ENCODE data around the gene ZFR. TPM values are rescaled to one million over a fixed set of nuclear protein-coding genes. Genes with fewer than 3 reads are reported as not detected.

Gene ZFR
- total RNA-seq, 3 donors from 2014 or later, result 91.4 to 140 (median 108) TPM

DNA sequence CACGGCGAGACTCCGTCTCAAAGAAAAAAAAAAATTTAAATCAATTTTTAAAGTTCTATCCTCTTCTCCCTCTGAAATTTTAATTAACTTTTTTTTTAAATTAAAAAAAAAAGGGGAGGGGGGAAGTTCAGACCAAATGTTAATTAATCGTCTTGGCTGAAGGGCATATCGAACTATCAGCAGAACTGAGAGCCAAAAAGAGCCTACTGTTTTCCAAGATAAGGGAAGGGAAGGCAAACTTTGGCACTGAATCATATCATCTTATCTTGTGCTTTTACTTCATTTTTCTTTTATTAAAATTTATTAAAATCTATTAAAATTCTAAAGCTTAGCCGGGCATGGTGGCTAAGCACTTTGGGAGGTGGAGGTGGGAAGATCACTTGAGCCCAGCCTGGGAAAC, 85.9 kb downstream of the ZFR start:
- H3K36me3 ChIP-seq, result no peaks in the 10 kb centered on the region
- TF ChIP-seq POLR2AphosphoS5 (IDR thresholded peaks at IDR 0.05) (no peak), POLR2A (IDR thresholded peaks at IDR 0.05) (no peak)
- TF ChIP-seq, protein P1, sequence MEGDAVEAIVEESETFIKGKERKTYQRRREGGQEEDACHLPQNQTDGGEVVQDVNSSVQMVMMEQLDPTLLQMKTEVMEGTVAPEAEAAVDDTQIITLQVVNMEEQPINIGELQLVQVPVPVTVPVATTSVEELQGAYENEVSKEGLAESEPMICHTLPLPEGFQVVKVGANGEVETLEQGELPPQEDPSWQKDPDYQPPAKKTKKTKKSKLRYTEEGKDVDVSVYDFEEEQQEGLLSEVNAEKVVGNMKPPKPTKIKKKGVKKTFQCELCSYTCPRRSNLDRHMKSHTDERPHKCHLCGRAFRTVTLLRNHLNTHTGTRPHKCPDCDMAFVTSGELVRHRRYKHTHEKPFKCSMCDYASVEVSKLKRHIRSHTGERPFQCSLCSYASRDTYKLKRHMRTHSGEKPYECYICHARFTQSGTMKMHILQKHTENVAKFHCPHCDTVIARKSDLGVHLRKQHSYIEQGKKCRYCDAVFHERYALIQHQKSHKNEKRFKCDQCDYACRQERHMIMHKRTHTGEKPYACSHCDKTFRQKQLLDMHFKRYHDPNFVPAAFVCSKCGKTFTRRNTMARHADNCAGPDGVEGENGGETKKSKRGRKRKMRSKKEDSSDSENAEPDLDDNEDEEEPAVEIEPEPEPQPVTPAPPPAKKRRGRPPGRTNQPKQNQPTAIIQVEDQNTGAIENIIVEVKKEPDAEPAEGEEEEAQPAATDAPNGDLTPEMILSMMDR (IDR thresholded peaks at IDR 0.05), result no peak
- H3K4me1 ChIP-seq, result no peaks in the 10 kb centered on the region
- intact Hi-C loops (cut with DNase I; ENCODE audit: low total_unique reads), result no loop called here
- DNase-seq (ENCODE audit: low spot score in 2 of 2), result no peak
- no peak overlapping the region for H3K4me3 ChIP-seq
- H3K27me3 ChIP-seq, result no peaks in the 10 kb centered on the region
- H3K9me3 ChIP-seq, result no peaks in the 10 kb centered on the region
- H3K27ac ChIP-seq, result no peak overlapping the region

GRCh38 chr5:32357658-32358057, 86.9 kb downstream of the ZFR start:
- intact Hi-C loops (cut with DNase I; ENCODE audit: low total_unique reads), result no loop called here
- TF ChIP-seq POLR2A (IDR thresholded peaks at IDR 0.05), result no peak
- TF ChIP-seq, protein P1 (IDR thresholded peaks at IDR 0.05), result no peak
- no peak for TF ChIP-seq POLR2AphosphoS5 (IDR thresholded peaks at IDR 0.05)
- Histone ChIP-seq H3K27me3 (no peaks in the 10 kb centered on the region), H3K4me1 (no peaks in the 10 kb centered on the region), H3K27ac (no peak overlapping the region), H3K36me3 (no peaks in the 10 kb centered on the region), H3K9me3 (no peaks in the 10 kb centered on the region), H3K4me3 (no peak overlapping the region)
- DNase-seq (ENCODE audit: low spot score in 2 of 2), result no peak

- no peak for TF ChIP-seq POLR2A (IDR thresholded peaks at IDR 0.05)
- TF ChIP-seq, protein P1 (IDR thresholded peaks at IDR 0.05), result no peak
- no peak for TF ChIP-seq POLR2AphosphoS5 (IDR thresholded peaks at IDR 0.05)
- Histone ChIP-seq H3K27ac (no peak overlapping the region), H3K9me3 (no peaks in the 10 kb centered on the region), H3K36me3 (no peaks in the 10 kb centered on the region), H3K4me1 (no peaks in the 10 kb centered on the region), H3K27me3 (no peaks in the 10 kb centered on the region), H3K4me3 (no peak overlapping the region)
- DNase-seq (ENCODE audit: low spot score in 2 of 2), result no peak
- intact Hi-C loops (cut with DNase I; ENCODE audit: low total_unique reads), result no loop called here
These were observed 88.9 kb downstream of the ZFR start for GRCh38 chr5:32355686-32356085.

- no peak for DNase-seq (ENCODE audit: low spot score in 2 of 2)
- intact Hi-C loops (cut with DNase I; ENCODE audit: low total_unique reads), result no loop called here
- TF ChIP-seq POLR2AphosphoS5 (IDR thresholded peaks at IDR 0.05) (no peak), POLR2A (IDR thresholded peaks at IDR 0.05) (no peak)
- TF ChIP-seq, protein P1 (IDR thresholded peaks at IDR 0.05), result no peak
- Histone ChIP-seq H3K4me3 (no peak overlapping the region), H3K4me1 (no peaks in the 10 kb centered on the region), H3K9me3 (no peaks in the 10 kb centered on the region), H3K36me3 (no peaks in the 10 kb centered on the region), H3K27me3 (no peaks in the 10 kb centered on the region), H3K27ac (no peak overlapping the region)
These were observed 91.1 kb downstream of the ZFR start for GRCh38 chr5:32353420-32353819.

DNA sequence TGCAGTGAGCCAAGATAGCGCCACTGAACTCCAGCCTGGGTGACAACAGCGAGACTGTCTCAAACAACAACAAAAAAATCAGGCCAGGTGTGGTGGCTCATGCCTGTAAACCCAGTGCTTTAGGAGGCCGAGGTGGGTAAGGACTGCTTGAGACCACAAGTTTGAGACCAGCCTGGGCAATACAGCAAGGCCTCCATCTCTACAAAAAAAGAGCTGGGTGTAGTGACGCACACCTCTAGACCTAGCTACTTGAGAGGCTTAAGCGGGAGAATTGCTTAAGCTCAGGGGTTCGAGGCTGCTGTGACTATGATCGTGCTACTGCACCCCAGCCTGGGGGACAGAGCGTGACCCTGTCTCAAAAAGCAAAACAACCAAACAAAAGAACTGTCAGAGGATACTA, 91.9 kb downstream of the ZFR start:
- TF ChIP-seq, protein P1 (IDR thresholded peaks at IDR 0.05), result no peak
- no peaks in the 10 kb centered on the region for H3K27me3 ChIP-seq
- intact Hi-C loops (cut with DNase I; ENCODE audit: low total_unique reads), result no loop called here
- no peak overlapping the region for H3K27ac ChIP-seq
- DNase-seq (ENCODE audit: low spot score in 2 of 2), result no peak
- no peak overlapping the region for H3K4me3 ChIP-seq
- no peaks in the 10 kb centered on the region for H3K4me1 ChIP-seq
- no peaks in the 10 kb centered on the region for H3K9me3 ChIP-seq
- no peaks in the 10 kb centered on the region for H3K36me3 ChIP-seq
